Measurements from ENCODE around the gene ADGRF4.

ADGRF4 gene

GRCh38 chr6:47769982-47770381 lies 71.6 kb downstream of the ADGRF4 start:
- in situ Hi-C loops (cut with MboI; ENCODE audit: low sequenced_read_pairs) = loop anchor here (10.0 kb wide), 1 partner anchor 135 kb away; no protein-coding TSS in a partner anchor
- Histone ChIP-seq H3K9me3 (no peaks in the 10 kb centered on the region), H3K27me3 (ENCODE audit: low read depth) (0 out of 2 replicates have a peak, but pooled peaks cover 3% of the 10 kb centered on the region), H3K4me3 (no peak overlapping the region), H3K4me1 (no peaks in the 10 kb centered on the region), H3K36me3 (replicated peaks) (no peaks in the 10 kb centered on the region)
- no peak for DNase-seq (ENCODE audit: low spot score in 2 of 2)
